Endothelial cell (in vitro differentiated cells): ENCODE data around the gene HSPA14. TPM values are rescaled to one million over a fixed set of nuclear protein-coding genes. Genes with fewer than 3 reads are reported as not detected.
"Not testable (repeated sequence)": the region's sequence is repeated elsewhere in the genome, so short reads cannot be mapped to it uniquely, and the experiment has no call there.

Experiments used
- DNase-seq: peaks from one replicate; pipeline ENCODE4 v3.0.0; 2021; ENCODE audit warnings: low spot score
- H3K27ac Mint-ChIP-seq: one replicate; pipeline ENCODE4 v1.8.0; 2021; ENCODE audit warnings: mixed read lengths, inconsistent platforms; ENCODE audit not compliant: unreplicated experiment
- H3K27me3 Mint-ChIP-seq: one replicate; pipeline ENCODE4 v1.8.0; 2021; ENCODE audit warnings: mild to moderate bottlenecking, moderate library complexity, mixed read lengths, inconsistent platforms; ENCODE audit not compliant: unreplicated experiment
- H3K36me3 Mint-ChIP-seq: one replicate; pipeline ENCODE4 v1.8.0; 2021; ENCODE audit warnings: mild to moderate bottlenecking, low read depth, mixed read lengths, inconsistent platforms; ENCODE audit not compliant: unreplicated experiment
- H3K4me1 Mint-ChIP-seq: one replicate; pipeline ENCODE4 v1.8.0; 2021; ENCODE audit warnings: mild to moderate bottlenecking, mixed read lengths, inconsistent platforms; ENCODE audit not compliant: unreplicated experiment
- H3K4me3 Mint-ChIP-seq: one replicate; pipeline ENCODE4 v1.8.0; 2021; ENCODE audit warnings: mild to moderate bottlenecking, mixed read lengths, inconsistent platforms; ENCODE audit not compliant: unreplicated experiment
- H3K9me3 Mint-ChIP-seq: one replicate; pipeline ENCODE4 v1.8.0; 2021; ENCODE audit warnings: mixed read lengths, inconsistent platforms; ENCODE audit not compliant: unreplicated experiment
- total RNA-seq: library from RNA; stranded (reverse); fragmentation: NEBNext Ultra II Directional; extraction: Animal tissue kit (Norgen Biotek cat#: 25700); gene quantifications from one replicate; pipeline ENCODE4 v1.2.1, GENCODE V29; 2021; ENCODE audit not compliant: unreplicated experiment
- TF ChIP-seq, protein P1 (sequence below): fragments of 200-600 bp; sonication (generic); IDR thresholded peaks from one replicate; pipeline ENCODE4 v1.5.0; 2021; ENCODE audit warnings: antibody characterized with exemption; ENCODE audit not compliant: unreplicated experiment

Gene HSPA14
- total RNA-seq, 1 donor from 2014 or later, result 14.2 TPM

DNA sequence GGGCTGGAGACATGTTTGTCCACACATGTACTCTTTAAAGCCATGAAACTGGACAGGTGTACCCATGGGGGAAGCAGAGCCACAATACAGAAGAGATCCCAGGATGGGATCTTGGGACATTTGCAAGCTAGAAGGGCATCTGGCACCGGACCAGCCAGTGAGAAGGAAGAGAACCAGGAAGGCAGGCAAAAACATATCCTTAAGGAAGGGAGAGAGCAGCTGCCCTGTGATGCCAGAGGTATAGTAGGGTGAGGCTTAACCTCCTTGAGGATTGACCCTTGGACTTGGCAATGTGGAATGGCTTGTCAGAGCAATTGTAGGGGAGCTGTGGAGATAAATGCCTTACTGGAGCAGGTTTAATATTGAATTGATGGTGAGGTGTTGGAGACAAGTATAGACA is 22.7 kb downstream of the HSPA14 start:
- no peaks in the 10 kb centered on the region for H3K9me3 Mint-ChIP-seq
- no peak overlapping the region for H3K4me3 Mint-ChIP-seq
- no peak overlapping the region for H3K27ac Mint-ChIP-seq
- DNase-seq, result no peak
- TF ChIP-seq, protein P1, sequence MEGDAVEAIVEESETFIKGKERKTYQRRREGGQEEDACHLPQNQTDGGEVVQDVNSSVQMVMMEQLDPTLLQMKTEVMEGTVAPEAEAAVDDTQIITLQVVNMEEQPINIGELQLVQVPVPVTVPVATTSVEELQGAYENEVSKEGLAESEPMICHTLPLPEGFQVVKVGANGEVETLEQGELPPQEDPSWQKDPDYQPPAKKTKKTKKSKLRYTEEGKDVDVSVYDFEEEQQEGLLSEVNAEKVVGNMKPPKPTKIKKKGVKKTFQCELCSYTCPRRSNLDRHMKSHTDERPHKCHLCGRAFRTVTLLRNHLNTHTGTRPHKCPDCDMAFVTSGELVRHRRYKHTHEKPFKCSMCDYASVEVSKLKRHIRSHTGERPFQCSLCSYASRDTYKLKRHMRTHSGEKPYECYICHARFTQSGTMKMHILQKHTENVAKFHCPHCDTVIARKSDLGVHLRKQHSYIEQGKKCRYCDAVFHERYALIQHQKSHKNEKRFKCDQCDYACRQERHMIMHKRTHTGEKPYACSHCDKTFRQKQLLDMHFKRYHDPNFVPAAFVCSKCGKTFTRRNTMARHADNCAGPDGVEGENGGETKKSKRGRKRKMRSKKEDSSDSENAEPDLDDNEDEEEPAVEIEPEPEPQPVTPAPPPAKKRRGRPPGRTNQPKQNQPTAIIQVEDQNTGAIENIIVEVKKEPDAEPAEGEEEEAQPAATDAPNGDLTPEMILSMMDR, result no peak
- no peaks in the 10 kb centered on the region for H3K4me1 Mint-ChIP-seq
- H3K27me3 Mint-ChIP-seq, result peaks cover 2% of the 10 kb centered on the region
- peaks cover 22% of the 10 kb centered on the region for H3K36me3 Mint-ChIP-seq

GRCh38 chr10:14864466-14864865 is 26.4 kb downstream of the HSPA14 start:
- not testable (repeated sequence) for H3K9me3 Mint-ChIP-seq, DNase-seq, H3K4me1 Mint-ChIP-seq, H3K4me3 Mint-ChIP-seq, H3K27me3 Mint-ChIP-seq, H3K27ac Mint-ChIP-seq
- peaks cover 16% of the 10 kb centered on the region for H3K36me3 Mint-ChIP-seq

GRCh38 chr10:14864871-14865270 is 26.8 kb downstream of the HSPA14 start:
- H3K27ac Mint-ChIP-seq, DNase-seq: not testable (repeated sequence)
- peaks cover 19% of the 10 kb centered on the region for H3K36me3 Mint-ChIP-seq

DNA sequence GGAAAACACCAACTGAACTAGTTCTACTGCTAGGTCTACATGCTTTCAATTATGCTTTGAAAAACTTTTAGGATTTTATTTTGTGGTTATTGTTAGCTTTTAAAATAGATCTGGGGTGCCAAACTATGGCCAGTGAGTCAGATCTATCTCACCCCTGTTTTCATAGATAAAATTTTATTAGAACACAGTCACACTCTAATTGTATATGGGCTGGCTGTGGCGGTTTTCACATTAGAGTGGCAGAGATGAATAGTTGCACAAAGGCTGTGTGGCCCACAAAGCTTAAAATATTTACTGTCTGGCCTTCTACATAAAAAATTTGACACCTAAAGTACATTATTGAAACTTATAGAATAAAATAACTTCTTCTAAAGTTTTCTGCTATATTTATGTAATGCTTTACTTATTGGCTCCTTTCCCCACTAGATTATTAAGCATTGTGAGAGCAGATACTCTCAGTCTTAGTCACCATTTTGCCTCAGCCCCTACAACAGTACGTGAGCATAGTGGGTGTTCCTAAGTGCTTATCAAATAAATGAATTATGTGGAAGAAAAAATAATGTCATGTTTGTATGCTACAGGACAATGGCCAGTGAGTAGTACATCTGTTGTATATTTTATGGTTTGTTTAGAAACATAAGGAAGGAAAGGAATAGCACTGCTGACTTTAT is 35.1 kb downstream of the HSPA14 start:
- peaks cover 9% of the 10 kb centered on the region for H3K27me3 Mint-ChIP-seq
- H3K36me3 Mint-ChIP-seq, result peaks cover 4% of the 10 kb centered on the region
- TF ChIP-seq, protein P1, result no peak
- no peak overlapping the region for H3K4me3 Mint-ChIP-seq
- no peak for DNase-seq
- peaks cover 16% of the 10 kb centered on the region for H3K4me1 Mint-ChIP-seq
- no peaks in the 10 kb centered on the region for H3K9me3 Mint-ChIP-seq
- H3K27ac Mint-ChIP-seq, result no peak overlapping the region

More at GRCh38 chr10:14864871-14865270, 26.8 kb downstream of the HSPA14 start:
- H3K9me3 Mint-ChIP-seq, H3K27me3 Mint-ChIP-seq, H3K4me3 Mint-ChIP-seq, H3K4me1 Mint-ChIP-seq: not testable (repeated sequence)

- peaks cover 21% of the 10 kb centered on the region for H3K4me1 Mint-ChIP-seq
- peak overlapping the region; percentile 59 for H3K27ac Mint-ChIP-seq
- DNase-seq, result no peak
- TF ChIP-seq, protein P1, result no peak
- H3K9me3 Mint-ChIP-seq, result no peaks in the 10 kb centered on the region
- H3K27me3 Mint-ChIP-seq, result peaks cover 13% of the 10 kb centered on the region
- peak overlapping the region; percentile 73 for H3K4me3 Mint-ChIP-seq
- H3K36me3 Mint-ChIP-seq, result no peaks in the 10 kb centered on the region
Measured at GRCh38 chr10:14875941-14876340, 37.8 kb downstream of the HSPA14 start.

GRCh38 chr10:14876764-14877163 is 38.7 kb downstream of the HSPA14 start:
- Mint-ChIP-seq H3K4me1 (peaks cover 22% of the 10 kb centered on the region), H3K27ac (peak overlapping the region; percentile 55), H3K9me3 (no peaks in the 10 kb centered on the region), H3K36me3 (no peaks in the 10 kb centered on the region), H3K4me3 (peak overlapping the region; percentile 98), H3K27me3 (peaks cover 13% of the 10 kb centered on the region)
- TF ChIP-seq, protein P1, result no peak
- no peak for DNase-seq
